Psoas muscle (tissue), 8 donors: ENCODE data around the gene BAIAP2. TPM values are rescaled to one million over a fixed set of nuclear protein-coding genes. Genes with fewer than 3 reads are reported as not detected.

Source experiments
- ATAC-seq, 4 donors: fragments of 200-7000 bp; cut with Tn5 transposase; one replicate each; pipeline ENCODE4 v1.9.1; 2020; ENCODE audit warnings: moderate library complexity in 3 of 4, mild to moderate bottlenecking in 2 of 4
- DNase-seq, 2 donors: peaks; one replicate each; pipeline ENCODE4 v3.0.0-alpha.2; 2020
- H3K27ac ChIP-seq: fragments of 200-600 bp; one replicate; pipeline ENCODE4 v1.8.0; 2022
- H3K27me3 ChIP-seq, 3 donors: fragments of 200-600 bp in 1 of 3; one replicate each; pipeline versions ENCODE4 v1.6.1 to v1.8.0; 2013 to 2022; ENCODE audit warnings: low read length in 2 of 3, mild to moderate bottlenecking in 2 of 3, moderate library complexity in 1 of 3; ENCODE audit not compliant: insufficient read depth in 3 of 3
- H3K36me3 ChIP-seq, 2 donors: fragments of 200-600 bp in 1 of 2; one replicate each; pipeline versions ENCODE4 v1.6.1 to v1.8.0; 2013 to 2022; ENCODE audit warnings: low read depth in 1 of 2, mild to moderate bottlenecking in 1 of 2, moderate library complexity in 1 of 2; ENCODE audit not compliant: insufficient read depth in 1 of 2
- H3K4me1 ChIP-seq: fragments of 200-600 bp; one replicate; pipeline ENCODE4 v1.8.0; 2022
- H3K4me3 ChIP-seq: fragments of 200-600 bp; one replicate; pipeline ENCODE4 v1.8.0; 2022; ENCODE audit warnings: mild to moderate bottlenecking
- H3K9me3 ChIP-seq: fragments of 200-600 bp; one replicate; pipeline ENCODE4 v1.8.0; 2022
- WGBS, 3 donors: extraction: QIAGEN DNeasy Blood & Tissue Kit; methylation state at CpG; one replicate each; pipeline versions ENCODE4 v1.1.6 to v1.1.7; 2013; 5-methylcytosine and 5-hydroxymethylcytosine counted together
- intact Hi-C, 2 donors: fragments of 100-400 bp; cut with DNase I; formaldehyde crosslinking; loops; one replicate each; pipeline versions ENCODE4 v1.11.0 to v1.14.2; 2022
- polyA plus RNA-seq, 3 donors: library from polyadenylated mRNA; stranded (reverse); fragments of 200-250 nt; gene quantifications; one replicate each; pipeline ENCODE4 v1.2.3, GENCODE V29; 2013
- total RNA-seq, 4 donors: library from RNA; stranded (reverse); fragmentation: NEBNext Ultra II Directional in 2 of 4; extraction: Animal tissue kit (Norgen Biotek cat#: 25700) in 2 of 4; gene quantifications; one replicate each; pipeline versions ENCODE4 v1.2.1 to v1.2.4, GENCODE V29; 2021 to 2023
- TF ChIP-seq, protein P1 (sequence below): fragments of 200-600 bp; IDR thresholded peaks from one replicate; pipeline ENCODE4 v1.8.0; 2022; ENCODE audit warnings: antibody characterized with exemption
- donor health status: healthy with polysubstance abuse.
- donor health status: DM: no; HTN: no; CAD: no; lungs with moderate emphysema.
- donor health status: Bipolar disorder and iron deficiency.
- donor health status: healthy.
- donor health status: DM: yes; HTN: yes; CAD: no.
- donor health status: DM: no; HTN: no; CAD: no.
- donor health status: DM: no; HTN: no; CAD: no.
- donor health status: DM: yes; HTN: yes; CAD: no.

The BAIAP2 gene
- total and polyA plus RNA-seq, 7 donors: 3.9 to 28.9 (median 8.6) TPM

GRCh38 chr17:81046132-81046769 is 11.3 kb downstream of the BAIAP2 start:
- ATAC-seq: no peak
- H3K27me3 ChIP-seq: no peaks in the 10 kb centered on the region
- WGBS, 3 donors: 87 to 89% (median 88%) methylated on average over 16 to 17 of the region's 17 CpGs
- peaks cover 18% of the 10 kb centered on the region for H3K4me1 ChIP-seq
- TF ChIP-seq, protein P1, sequence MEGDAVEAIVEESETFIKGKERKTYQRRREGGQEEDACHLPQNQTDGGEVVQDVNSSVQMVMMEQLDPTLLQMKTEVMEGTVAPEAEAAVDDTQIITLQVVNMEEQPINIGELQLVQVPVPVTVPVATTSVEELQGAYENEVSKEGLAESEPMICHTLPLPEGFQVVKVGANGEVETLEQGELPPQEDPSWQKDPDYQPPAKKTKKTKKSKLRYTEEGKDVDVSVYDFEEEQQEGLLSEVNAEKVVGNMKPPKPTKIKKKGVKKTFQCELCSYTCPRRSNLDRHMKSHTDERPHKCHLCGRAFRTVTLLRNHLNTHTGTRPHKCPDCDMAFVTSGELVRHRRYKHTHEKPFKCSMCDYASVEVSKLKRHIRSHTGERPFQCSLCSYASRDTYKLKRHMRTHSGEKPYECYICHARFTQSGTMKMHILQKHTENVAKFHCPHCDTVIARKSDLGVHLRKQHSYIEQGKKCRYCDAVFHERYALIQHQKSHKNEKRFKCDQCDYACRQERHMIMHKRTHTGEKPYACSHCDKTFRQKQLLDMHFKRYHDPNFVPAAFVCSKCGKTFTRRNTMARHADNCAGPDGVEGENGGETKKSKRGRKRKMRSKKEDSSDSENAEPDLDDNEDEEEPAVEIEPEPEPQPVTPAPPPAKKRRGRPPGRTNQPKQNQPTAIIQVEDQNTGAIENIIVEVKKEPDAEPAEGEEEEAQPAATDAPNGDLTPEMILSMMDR: no peak
- H3K4me3 ChIP-seq: no peak overlapping the region
- intact Hi-C loops: no loop called here
- no peak for DNase-seq
- no peaks in the 10 kb centered on the region for H3K36me3 ChIP-seq
- no peaks in the 10 kb centered on the region for H3K9me3 ChIP-seq
- H3K27ac ChIP-seq: no peak overlapping the region

GRCh38 chr17:81046770-81047359 is 11.9 kb downstream of the BAIAP2 start:
- Histone ChIP-seq H3K4me3 (no peak overlapping the region), H3K36me3 (no peaks in the 10 kb centered on the region), H3K27ac (no peak overlapping the region), H3K27me3 (no peaks in the 10 kb centered on the region), H3K9me3 (no peaks in the 10 kb centered on the region), H3K4me1 (peaks cover 18% of the 10 kb centered on the region)
- TF ChIP-seq, protein P1: no peak
- DNase-seq (no peak), ATAC-seq (no peak)
- 75 to 87% (median 78%) methylated on average over 16 to 18 of the region's 18 CpGs for WGBS, 3 donors
- intact Hi-C loops: no loop called here

- intact Hi-C loops: no loop called here
- Histone ChIP-seq H3K27me3 (no peaks in the 10 kb centered on the region), H3K27ac (no peak overlapping the region), H3K9me3 (no peaks in the 10 kb centered on the region), H3K4me1 (peaks cover 15% of the 10 kb centered on the region), H3K4me3 (no peak overlapping the region), H3K36me3 (no peaks in the 10 kb centered on the region)
- ATAC-seq (no peak), DNase-seq (no peak)
- TF ChIP-seq, protein P1: no peak
- 89 to 95% (median 91%) methylated on average over 22 to 28 of the region's 28 CpGs for WGBS, 3 donors
Measured at GRCh38 chr17:81048827-81049371, 13.9 kb downstream of the BAIAP2 start.

DNA sequence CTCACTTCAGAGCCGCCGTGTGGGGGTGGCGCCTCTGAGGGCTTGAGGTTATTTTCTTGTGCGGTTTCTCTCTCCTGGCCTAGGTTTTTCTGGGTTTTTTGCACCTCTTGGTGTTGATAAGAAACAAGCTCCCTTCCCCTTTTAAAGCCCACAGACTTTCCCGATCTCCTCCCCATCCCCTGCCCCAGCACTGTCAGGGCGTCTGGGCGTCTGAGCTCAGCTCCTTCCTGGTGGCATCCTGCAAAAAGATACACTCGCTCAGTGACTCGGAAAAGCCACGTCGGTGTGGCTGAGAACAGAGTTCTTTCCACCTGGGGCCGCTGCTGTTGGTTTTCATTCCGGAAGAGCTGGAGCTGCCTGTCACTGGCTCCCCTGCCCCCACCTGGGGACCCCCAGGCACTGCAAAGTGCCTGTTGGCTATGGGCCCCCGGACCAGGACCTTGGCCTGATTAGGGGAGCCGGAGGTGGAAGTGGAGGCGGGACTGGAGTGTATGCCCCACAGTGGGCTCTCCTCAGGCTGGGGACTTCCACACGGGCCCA is 14.5 kb downstream of the BAIAP2 start:
- DNase-seq (no peak), ATAC-seq (no peak)
- Histone ChIP-seq H3K4me3 (peak overlapping the region; percentile 1), H3K27me3 (no peaks in the 10 kb centered on the region), H3K36me3 (no peaks in the 10 kb centered on the region), H3K9me3 (no peaks in the 10 kb centered on the region), H3K27ac (peak overlapping the region; percentile 25), H3K4me1 (peaks cover 15% of the 10 kb centered on the region)
- WGBS, 3 donors: 73 to 78% (median 75%) methylated on average over 17 of the region's 17 CpGs
- TF ChIP-seq, protein P1: no peak
- intact Hi-C loops: no loop called here
